GM21786 (cell line): ENCODE measurements around the gene THBS3.
"Not testable (repeated sequence)": the region's sequence is repeated elsewhere in the genome, so short reads cannot be mapped to it uniquely, and the experiment has no call there.

ENCODE experiments used
- ATAC-seq: cut with Tn5 transposase; IDR thresholded peaks from one replicate; pipeline ENCODE4 v1.9.1; 2021; ENCODE audit not compliant: unreplicated experiment

The THBS3 gene

DNA sequence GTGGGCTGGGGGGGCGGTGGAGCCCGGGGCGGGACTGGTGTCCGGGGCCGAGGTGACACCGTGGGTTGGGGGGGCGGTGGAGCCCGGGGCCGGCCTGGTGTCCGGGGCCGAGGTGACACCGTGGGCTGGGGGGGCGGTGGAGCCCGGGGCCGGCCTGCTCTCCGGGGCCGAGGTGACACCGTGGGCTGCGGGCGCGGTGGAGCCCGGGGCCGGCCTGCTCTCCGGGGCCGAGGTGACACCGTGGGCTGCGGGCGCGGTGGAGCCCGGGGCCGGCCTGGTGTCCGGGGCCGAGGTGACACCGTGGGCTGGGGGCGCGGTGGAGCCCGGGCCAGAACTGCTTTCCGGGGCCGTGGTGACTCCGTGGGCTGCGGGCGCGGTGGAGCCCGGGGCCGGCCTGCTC is 17.8 kb downstream of the THBS3 start:
- not testable (repeated sequence) for ATAC-seq

DNA sequence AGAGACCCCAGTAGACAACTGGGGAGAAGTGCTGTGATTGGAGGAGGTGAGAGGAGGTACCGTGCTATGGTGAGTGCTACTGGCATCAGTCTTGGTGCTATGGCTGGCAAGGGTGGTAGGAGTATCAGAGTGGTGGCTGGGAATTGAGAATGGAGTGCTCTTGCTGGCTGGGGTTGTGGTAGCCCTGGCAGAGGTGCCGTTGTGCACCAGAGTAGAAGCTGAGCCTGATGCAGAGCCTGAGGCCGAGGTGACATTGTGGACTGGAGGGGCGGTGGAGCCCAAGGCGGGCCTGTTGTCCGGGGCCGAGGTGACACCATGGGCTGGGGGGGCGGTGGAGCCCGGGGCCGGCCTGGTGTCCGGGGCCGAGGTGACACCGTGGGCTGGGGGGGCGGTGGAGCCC is 19.4 kb downstream of the THBS3 start:
- ATAC-seq = no peak

GRCh38 chr1:155187456-155187891 is 20.2 kb downstream of the THBS3 start:
- ATAC-seq = no peak

DNA sequence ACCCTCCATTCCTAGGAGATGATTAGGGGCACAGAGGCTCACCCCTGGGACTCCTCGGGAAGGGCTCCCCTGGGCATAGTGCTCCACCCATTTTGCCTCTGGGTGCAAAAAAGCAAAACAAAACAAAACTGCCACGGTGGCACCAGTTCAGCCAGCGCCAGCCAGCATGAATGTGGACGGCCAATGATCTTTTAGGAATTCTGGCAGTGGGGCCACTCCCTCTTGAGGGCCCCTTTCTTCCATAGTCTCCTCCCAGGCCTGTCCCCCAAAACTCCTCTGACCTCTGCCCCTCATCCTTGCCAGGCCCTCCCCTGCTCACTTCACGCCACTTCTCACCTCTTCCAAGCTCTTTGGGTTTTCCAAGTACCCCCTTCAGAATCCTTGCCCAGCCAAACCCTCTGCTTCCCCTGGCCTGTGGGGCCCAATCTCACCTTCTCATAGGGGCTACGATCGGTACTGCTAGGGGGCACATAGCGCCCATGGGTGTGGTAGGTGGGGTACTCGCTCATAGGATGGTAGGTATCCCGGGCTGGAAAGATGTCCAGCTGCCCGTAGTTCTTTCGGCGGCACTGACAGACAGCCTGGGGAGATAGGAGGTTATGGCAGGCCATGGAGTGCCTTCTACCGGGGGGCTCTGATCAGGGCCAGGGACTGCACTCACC is 20.8 kb downstream of the THBS3 start:
- no peak for ATAC-seq

DNA sequence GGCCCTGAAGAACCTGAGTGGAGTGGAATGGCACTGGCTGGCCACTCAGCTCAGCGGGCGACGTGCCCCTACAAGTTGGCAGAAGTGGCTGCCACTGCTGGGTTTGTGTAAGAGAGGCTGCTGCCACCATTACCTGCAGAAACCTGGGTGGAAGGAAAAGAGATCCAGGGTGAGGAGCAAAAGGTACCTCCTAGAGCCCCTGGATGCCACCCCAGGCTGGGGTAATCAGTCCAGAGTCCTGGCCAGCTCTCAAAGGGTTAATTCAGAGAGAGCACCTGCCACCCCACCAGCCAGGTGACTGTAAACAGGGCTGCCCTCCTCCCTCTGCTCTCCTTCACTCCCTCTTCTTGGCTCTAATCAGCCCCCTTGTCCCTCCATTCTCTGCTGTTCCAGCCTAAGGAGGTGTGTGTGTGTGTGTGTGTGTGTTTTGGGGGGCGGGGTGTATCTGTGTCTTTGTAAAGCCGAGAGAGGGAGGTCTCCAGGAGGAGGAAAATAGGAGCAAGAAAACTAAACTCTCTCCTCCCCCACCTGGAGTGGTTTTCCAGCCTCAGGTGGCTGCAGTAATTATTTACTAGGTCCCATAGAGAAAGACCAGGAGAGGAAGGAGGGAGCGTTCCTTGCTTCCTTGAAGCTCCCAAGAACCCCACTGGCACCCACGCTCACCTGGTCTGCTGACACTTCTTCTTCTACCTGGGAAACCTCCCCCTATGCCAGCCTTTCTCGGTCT is 21.5 kb downstream of the THBS3 start:
- no peak for ATAC-seq

GRCh38 chr1:155185783-155186066 is 22.0 kb downstream of the THBS3 start:
- no peak for ATAC-seq

- ATAC-seq = peak; percentile 96
Observed at GRCh38 chr1:155184835-155185782, 22.6 kb downstream of the THBS3 start.

- ATAC-seq = no peak
Observed at GRCh38 chr1:155184351-155184811, 23.3 kb downstream of the THBS3 start.

GRCh38 chr1:155183775-155184221 is 23.9 kb downstream of the THBS3 start:
- ATAC-seq = no peak

GRCh38 chr1:155182052-155182550 is 25.6 kb downstream of the THBS3 start:
- no peak for ATAC-seq

- no peak for ATAC-seq
Observed at GRCh38 chr1:155181371-155182051, 26.2 kb downstream of the THBS3 start.

- no peak for ATAC-seq
Observed at GRCh38 chr1:155179112-155180031, 28.3 kb downstream of the THBS3 start.

GRCh38 chr1:155178441-155179111 is 29.1 kb downstream of the THBS3 start:
- no peak for ATAC-seq

DNA sequence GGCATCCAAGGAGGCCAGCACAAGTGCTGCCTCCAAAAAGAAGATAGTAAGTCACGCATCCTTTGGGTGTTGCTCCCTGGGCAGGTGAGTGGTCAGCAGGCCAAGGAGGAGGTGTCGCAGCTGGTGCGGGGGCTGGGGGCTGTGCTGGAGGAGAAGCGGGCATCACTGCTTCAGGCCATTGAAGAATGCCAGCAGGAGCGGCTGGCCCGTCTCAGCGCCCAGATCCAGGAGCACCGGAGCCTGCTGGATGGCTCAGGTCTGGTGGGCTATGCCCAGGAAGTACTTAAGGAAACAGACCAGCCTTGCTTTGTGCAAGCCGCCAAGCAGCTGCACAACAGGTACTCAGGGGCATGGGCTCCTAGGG is 29.8 kb downstream of the THBS3 start:
- ATAC-seq = no peak

DNA sequence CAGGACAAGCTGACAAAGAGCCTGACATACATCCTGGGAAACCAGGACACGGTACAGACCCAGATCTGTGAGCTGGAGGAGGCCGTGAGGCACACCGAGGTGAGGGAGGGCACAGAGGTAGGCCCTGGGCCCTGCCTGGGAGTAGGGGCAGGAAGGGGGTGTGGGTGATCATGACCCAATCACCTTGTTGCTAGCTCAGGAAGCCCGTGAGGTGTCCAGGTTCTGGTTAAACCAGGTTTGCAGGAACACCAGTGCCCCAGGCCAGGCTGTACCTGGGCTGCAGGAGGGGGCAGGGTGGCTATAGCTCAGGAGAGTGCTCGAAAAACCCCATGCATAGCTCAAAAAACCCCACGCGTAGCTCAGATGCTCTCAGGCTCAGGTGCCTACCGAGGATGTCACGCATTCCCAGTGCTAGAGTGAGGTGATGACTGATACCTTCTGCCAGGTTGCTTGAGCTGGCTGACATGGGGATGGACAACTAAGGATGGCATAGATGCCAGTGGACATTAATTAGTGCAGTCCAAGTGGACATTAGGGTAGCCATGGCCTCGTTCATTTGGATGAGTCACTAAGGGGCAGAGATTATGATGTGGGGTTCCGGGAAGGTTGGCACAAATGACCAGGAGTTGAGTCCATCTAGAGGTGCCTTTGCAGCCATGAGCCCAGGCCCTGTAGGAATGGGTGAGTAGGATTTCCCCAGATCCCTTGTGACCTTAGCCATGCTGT is 30.3 kb downstream of the THBS3 start:
- no peak for ATAC-seq

GRCh38 chr1:155176544-155177071 is 31.1 kb downstream of the THBS3 start:
- no peak for ATAC-seq

DNA sequence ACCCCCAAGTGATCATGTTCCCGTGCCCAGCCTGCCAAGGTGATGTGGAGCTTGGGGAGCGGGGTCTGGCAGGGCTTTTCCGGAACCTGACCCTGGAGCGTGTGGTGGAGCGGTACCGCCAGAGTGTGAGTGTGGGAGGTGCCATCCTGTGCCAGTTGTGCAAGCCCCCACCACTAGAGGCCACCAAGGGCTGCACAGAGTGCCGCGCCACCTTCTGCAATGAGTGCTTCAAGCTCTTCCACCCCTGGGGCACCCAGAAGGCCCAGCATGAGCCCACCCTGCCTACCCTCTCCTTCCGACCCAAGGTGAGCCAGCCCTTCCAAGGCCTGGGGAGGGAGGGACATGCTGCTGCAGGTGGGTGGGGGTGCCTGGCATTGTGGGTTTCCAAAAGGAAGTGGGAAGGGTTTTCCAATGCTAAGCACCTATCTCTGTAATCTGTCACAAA is 31.7 kb downstream of the THBS3 start:
- ATAC-seq = no peak

DNA sequence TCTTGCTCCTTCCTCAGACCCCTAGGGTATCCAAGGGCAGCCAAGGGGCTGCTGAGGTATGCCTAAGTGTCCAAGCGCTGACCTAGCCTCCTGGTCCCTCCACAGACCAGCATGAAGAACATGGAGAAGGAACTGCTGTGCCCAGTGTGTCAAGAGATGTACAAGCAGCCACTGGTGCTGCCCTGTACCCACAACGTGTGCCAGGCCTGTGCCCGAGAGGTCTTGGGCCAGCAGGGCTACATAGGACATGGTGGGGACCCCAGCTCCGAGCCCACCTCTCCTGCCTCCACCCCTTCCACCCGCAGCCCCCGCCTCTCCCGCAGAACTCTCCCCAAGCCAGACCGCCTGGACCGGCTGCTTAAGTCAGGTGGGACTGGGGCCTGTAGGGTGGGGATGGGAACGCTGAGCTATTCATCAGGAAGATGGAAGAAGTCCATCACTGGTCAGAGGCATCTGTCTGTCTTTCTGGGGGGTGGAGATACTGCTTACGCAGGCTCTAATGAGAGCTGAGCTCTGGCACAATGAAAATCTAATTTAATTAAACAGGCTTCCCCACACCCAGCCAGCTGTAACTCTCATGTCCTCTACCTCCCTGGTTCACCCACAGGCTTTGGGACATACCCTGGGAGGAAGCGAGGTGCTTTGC is 32.3 kb downstream of the THBS3 start:
- no peak for ATAC-seq
